Stomach (tissue), 4 donors: ENCODE data around the gene THAP7.

Experiments
- EP300 ChIP-seq: sonication (generic); formaldehyde crosslinking; IDR thresholded peaks from one replicate; pipeline ENCODE4 v1.6.1; 2017; ENCODE audit warnings: antibody characterized with exemption
- POLR2A ChIP-seq, 4 donors: fragments of 450-650 bp; IDR thresholded peaks; one replicate each; pipeline ENCODE4 v1.6.1; 2016; ENCODE audit warnings: antibody characterized with exemption in 4 of 4, control low read depth in 2 of 4, mild to moderate bottlenecking in 1 of 4, moderate library complexity in 1 of 4
- POLR2AphosphoS5 ChIP-seq, 3 donors: sonication (generic); formaldehyde crosslinking; IDR thresholded peaks; one replicate each; pipeline ENCODE4 v1.6.1; 2016; ENCODE audit warnings: antibody characterized with exemption in 3 of 3
- TF ChIP-seq, protein P1 (sequence below), 7 experiments: fragments of 450-650 bp in 4 of 7; fragments of 200-600 bp in 3 of 7; sonication (generic) in 3 of 7; IDR thresholded peaks; one replicate each; pipeline ENCODE4 v1.5.1; 2016 to 2019; ENCODE audit warnings: antibody characterized with exemption in 7 of 7, control low read depth in 2 of 7, mild to moderate bottlenecking in 1 of 7

DNA sequence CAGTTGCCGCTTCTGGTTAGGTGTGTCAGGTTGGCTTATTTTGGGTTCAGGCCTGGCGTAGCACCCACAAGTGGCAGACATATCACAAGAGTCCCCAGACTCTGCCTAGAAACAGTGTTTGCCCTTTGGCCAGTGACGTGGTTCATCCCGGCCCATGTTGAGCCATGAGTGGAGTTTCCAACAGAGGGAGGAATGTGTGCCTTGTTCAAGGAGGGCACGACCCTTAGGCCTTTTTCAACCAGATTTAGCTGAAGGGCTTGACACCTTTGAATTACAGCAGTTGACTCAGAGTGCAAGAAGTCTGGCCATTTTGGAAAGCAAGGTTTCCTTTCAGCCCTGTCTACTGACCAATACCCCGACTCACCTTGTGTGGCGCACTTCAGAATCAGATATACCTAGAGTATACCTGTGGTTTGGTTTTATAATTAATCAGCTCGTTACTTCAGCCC is 50.0 kb downstream of the THAP7 start:
- TF ChIP-seq EP300 (no peak), POLR2A (IDR thresholded peaks at IDR 0.05) (no peak), POLR2AphosphoS5 (IDR thresholded peaks at IDR 0.05) (no peak)
- TF ChIP-seq, protein P1, sequence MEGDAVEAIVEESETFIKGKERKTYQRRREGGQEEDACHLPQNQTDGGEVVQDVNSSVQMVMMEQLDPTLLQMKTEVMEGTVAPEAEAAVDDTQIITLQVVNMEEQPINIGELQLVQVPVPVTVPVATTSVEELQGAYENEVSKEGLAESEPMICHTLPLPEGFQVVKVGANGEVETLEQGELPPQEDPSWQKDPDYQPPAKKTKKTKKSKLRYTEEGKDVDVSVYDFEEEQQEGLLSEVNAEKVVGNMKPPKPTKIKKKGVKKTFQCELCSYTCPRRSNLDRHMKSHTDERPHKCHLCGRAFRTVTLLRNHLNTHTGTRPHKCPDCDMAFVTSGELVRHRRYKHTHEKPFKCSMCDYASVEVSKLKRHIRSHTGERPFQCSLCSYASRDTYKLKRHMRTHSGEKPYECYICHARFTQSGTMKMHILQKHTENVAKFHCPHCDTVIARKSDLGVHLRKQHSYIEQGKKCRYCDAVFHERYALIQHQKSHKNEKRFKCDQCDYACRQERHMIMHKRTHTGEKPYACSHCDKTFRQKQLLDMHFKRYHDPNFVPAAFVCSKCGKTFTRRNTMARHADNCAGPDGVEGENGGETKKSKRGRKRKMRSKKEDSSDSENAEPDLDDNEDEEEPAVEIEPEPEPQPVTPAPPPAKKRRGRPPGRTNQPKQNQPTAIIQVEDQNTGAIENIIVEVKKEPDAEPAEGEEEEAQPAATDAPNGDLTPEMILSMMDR (IDR thresholded peaks at IDR 0.05) = no peak
